AG10803 (cell line): ENCODE data around the gene CYP19A1.

Experiments used
- DNase-seq: peaks from one replicate; pipeline ENCODE4 v3.0.0; 2010; ENCODE audit warnings: low read depth
- H3K4me3 ChIP-seq: 2 replicates; pipeline ENCODE4 v1.5.1; 2011; ENCODE audit warnings: mild to moderate bottlenecking, low read length, control low read depth
- TF ChIP-seq, protein P1 (sequence below): conservative IDR thresholded peaks from 2 replicates; pipeline ENCODE4 v1.5.1; 2011; ENCODE audit warnings: mild to moderate bottlenecking, low read length, control low read depth, inconsistent platforms

CYP19A1 gene

GRCh38 chr15:51303462-51303980 lies 34.9 kb downstream of the CYP19A1 start:
- no peak overlapping the region for H3K4me3 ChIP-seq
- DNase-seq: no peak
- TF ChIP-seq, protein P1, sequence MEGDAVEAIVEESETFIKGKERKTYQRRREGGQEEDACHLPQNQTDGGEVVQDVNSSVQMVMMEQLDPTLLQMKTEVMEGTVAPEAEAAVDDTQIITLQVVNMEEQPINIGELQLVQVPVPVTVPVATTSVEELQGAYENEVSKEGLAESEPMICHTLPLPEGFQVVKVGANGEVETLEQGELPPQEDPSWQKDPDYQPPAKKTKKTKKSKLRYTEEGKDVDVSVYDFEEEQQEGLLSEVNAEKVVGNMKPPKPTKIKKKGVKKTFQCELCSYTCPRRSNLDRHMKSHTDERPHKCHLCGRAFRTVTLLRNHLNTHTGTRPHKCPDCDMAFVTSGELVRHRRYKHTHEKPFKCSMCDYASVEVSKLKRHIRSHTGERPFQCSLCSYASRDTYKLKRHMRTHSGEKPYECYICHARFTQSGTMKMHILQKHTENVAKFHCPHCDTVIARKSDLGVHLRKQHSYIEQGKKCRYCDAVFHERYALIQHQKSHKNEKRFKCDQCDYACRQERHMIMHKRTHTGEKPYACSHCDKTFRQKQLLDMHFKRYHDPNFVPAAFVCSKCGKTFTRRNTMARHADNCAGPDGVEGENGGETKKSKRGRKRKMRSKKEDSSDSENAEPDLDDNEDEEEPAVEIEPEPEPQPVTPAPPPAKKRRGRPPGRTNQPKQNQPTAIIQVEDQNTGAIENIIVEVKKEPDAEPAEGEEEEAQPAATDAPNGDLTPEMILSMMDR: no peak

DNA sequence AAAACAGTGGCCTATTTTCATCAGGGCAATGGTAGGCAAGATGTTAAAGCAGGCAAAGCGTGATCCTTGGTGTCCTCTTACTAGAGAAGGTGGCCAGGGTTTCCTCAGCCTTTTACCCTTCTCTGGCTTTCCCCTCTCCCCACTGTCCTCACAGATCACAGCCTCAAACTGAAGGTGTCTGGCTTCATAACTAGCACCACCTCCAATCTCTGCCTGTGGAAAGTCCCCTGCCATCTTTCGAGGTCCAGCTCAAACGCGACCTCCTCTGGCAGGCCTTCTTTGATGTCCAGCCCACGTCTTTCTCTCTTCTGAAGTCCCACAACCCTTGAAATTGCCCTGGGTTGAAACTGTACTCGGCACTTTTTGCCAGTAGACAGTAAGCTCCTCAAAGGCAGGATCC lies 35.9 kb downstream of the CYP19A1 start:
- TF ChIP-seq, protein P1: no peak
- H3K4me3 ChIP-seq: no peak overlapping the region

DNA sequence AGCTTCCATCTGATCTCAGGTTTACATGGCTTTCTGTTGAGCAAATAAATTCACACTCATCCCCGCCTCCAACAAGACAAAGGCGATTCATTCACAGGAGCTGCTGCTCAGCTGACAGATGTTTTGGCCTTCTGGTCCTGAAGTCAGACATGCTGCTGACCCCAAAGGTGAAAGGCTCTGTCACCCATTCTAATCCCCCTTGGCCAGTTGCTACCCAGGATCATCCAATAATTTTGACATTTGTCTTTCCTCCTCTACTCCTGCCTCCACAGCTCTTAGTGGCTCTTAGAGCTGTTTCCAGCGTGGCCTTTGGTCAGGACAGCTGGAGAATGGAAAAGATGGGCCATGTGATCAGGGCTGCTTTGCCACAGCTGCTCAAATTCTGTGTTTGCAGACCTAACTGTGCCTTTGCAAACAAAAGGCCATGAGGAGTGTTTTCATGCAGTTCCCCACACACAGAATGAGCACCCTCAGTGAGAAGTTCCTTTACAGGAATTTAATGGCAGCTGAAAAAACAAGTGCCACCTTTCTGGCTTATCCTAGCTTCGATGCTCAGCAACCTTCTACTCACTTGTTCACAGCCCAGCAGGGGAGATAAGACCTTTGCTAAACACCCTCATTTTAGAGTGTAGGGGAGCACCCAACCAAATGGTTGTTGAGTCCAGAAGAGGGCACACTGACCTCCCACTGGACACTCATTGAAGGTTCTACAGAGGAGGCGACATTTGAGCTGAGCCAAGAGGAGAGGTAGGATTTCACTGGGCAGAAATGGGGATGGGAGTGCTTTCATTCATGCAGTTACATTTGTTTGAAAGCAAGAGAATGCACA lies 39.0 kb downstream of the CYP19A1 start:
- TF ChIP-seq, protein P1: no peak
- no peak overlapping the region for H3K4me3 ChIP-seq
- DNase-seq: no peak

More for the DNA sequence above, 35.9 kb downstream of the CYP19A1 start:
- no peak for DNase-seq

GRCh38 chr15:51298620-51299019 lies 39.8 kb downstream of the CYP19A1 start:
- TF ChIP-seq, protein P1: no peak
- H3K4me3 ChIP-seq: no peak overlapping the region
- no peak for DNase-seq

GRCh38 chr15:51290720-51291119 lies 47.7 kb downstream of the CYP19A1 start:
- TF ChIP-seq, protein P1: no peak
- no peak overlapping the region for H3K4me3 ChIP-seq
- DNase-seq: no peak

DNA sequence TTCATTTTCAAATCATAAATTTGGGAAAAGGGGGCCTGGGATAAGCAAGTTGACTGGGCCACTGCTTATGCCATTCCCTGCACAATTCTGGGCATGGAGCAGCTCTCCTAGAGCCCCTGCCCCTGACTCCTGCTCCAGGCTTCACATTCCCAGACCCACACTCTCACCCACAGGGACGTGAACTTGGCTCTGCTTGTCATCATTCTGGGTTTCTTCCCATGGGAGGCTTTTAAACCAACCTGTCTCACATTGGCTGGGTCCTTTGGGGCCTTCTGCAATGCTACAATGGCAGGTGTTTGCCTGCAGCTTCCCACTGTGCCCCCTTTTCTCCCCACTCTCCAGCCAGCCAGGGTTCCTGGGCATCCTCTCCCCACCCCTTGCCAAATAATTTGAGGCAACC lies 49.1 kb downstream of the CYP19A1 start:
- no peak overlapping the region for H3K4me3 ChIP-seq
- TF ChIP-seq, protein P1: no peak

More for the DNA sequence above, 49.1 kb downstream of the CYP19A1 start:
- no peak for DNase-seq
